Adrenal gland (tissue), 12 donors: ENCODE results near the gene COL4A1. TPM values are rescaled to one million over a fixed set of nuclear protein-coding genes. Genes with fewer than 3 reads are reported as not detected.

ENCODE experiments used
- DNase-seq, 7 donors: peaks; one replicate each; pipeline ENCODE4 v3.0.0-alpha.2; 2019 to 2020
- H3K27ac ChIP-seq, 5 donors: fragments of 200-600 bp; sonication (generic) in 4 of 5; 1 replicate in 3 of 5; 2 replicates in 2 of 5; pipeline versions ENCODE4 v1.5.1 to v1.8.0; 2016 to 2020; ENCODE audit warnings: mild to moderate bottlenecking in 1 of 5
- H3K27me3 ChIP-seq: fragments of 200-600 bp; 2 replicates; pipeline ENCODE4 v1.8.0; 2021
- H3K36me3 ChIP-seq, 2 donors: fragments of 200-600 bp; replicated peaks in 1 of 2; 1 replicate in 1 of 2; 2 replicates in 1 of 2; pipeline versions ENCODE4 v1.5.1 to v1.8.0; 2018 to 2022
- H3K4me1 ChIP-seq, 2 donors: fragments of 200-600 bp; replicated peaks in 1 of 2; 1 replicate in 1 of 2; 2 replicates in 1 of 2; pipeline versions ENCODE4 v1.5.1 to v1.8.0; 2018 to 2021
- H3K4me3 ChIP-seq, 4 donors: fragments of 200-600 bp; sonication (generic) in 3 of 4; one replicate each; pipeline ENCODE4 v1.5.1; 2016 to 2018
- H3K9me3 ChIP-seq, 3 donors: fragments of 200-600 bp; sonication (generic) in 1 of 3; replicated peaks in 1 of 3; 1 replicate in 2 of 3; 2 replicates in 1 of 3; pipeline versions ENCODE4 v1.5.1 to v1.8.0; 2016 to 2021
- CTCF ChIP-seq, 6 experiments: fragments of 450-650 bp in 4 of 6; fragments of 200-600 bp in 2 of 6; sonication (generic) in 1 of 6; IDR thresholded peaks; 1 replicate in 5 of 6; 2 replicates in 1 of 6; pipeline versions ENCODE4 v1.5.1 to v1.8.0; 2016 to 2021; ENCODE audit warnings: antibody characterized with exemption in 6 of 6, mild to moderate bottlenecking in 2 of 6, moderate library complexity in 1 of 6
- POLR2A ChIP-seq, 2 donors: fragments of 450-650 bp; IDR thresholded peaks; one replicate each; pipeline ENCODE4 v1.6.1; 2017; ENCODE audit warnings: antibody characterized with exemption in 2 of 2, mild to moderate bottlenecking in 2 of 2, moderate library complexity in 1 of 2
- WGBS, 4 donors: extraction: QIAGEN DNeasy Blood & Tissue Kit in 2 of 4; methylation state at CpG; one replicate each; pipeline versions ENCODE4 v1.1.5 to v1.1.7; 2013 to 2017; 5-methylcytosine and 5-hydroxymethylcytosine counted together
- intact Hi-C, 2 donors: fragments of 100-400 bp; cut with DNase I; formaldehyde crosslinking; loops; one replicate each; pipeline versions ENCODE4 v1.14.1 to v1.15.0; 2022 to 2023
- polyA plus RNA-seq, 3 donors: library from polyadenylated mRNA; stranded (reverse); fragments of 200-250 nt in 2 of 3; fragments of 350-450 nt in 1 of 3; fragmentation: Illumina TruSeq in 1 of 3; extraction: RNeasy Lipid Tissue Mini Kit (QIAGEN cat#74804) in 1 of 3; gene quantifications; one replicate each; pipeline ENCODE4 v1.2.3, GENCODE V29; 2013 to 2014
- total RNA-seq, 9 donors: library from RNA; depleted of rRNA in 4 of 9; stranded (reverse); fragments of >200 nt in 4 of 9; fragments of 120-200 nt in 1 of 9; fragmentation: NEBNext Ultra II Directional in 1 of 9; extraction: Animal tissue kit (Norgen Biotek cat#: 25700) in 1 of 9; gene quantifications; one replicate each; pipeline versions ENCODE4 v1.1.0 to v1.2.4, GENCODE V29; 2013 to 2023
- donor health status: healthy with polysubstance abuse.
- donor health status: Bipolar disorder and iron deficiency.
- donor health status: DM: yes; HTN: yes; CAD: no.
- donor health status: DM: no; HTN: no; CAD: no.
- donor health status: DM: no; HTN: no; CAD: no.
- donor health status: DM: yes; HTN: yes; CAD: no.

COL4A1 gene
- total and polyA plus RNA-seq, 12 donors: 62.4 to 364 (median 183) TPM

- Histone ChIP-seq H3K4me3 (no peak overlapping the region), H3K36me3 (no peaks in the 10 kb centered on the region), H3K27me3 (no peaks in the 10 kb centered on the region), H3K9me3 (no peaks in the 10 kb centered on the region), H3K27ac (peak overlapping the region; percentile 9 to 69 (median 63)), H3K4me1 (peaks cover 21 to 30% of the 10 kb centered on the region in 2 donors)
- DNase-seq: peak; percentile 85 to 95 (median 93)
- 25 to 38% (median 33%) methylated on average over 15 of the region's 15 CpGs for WGBS, 4 donors
- TF ChIP-seq CTCF (IDR thresholded peaks at IDR 0.05) (peak in 1 of 6 experiments; percentile 4), POLR2A (IDR thresholded peaks at IDR 0.05) (peak in 1 of 2 donors; percentile 62)
- intact Hi-C loops: loop anchor here (5.0 to 10.0 kb wide), 4 partner anchors 323 to 1148 kb away; partner anchors contain the start of gene IRS2 (in 2 of the 2)
Measured at GRCh38 chr13:110109910-110110309, 197.0 kb downstream of the COL4A1 start.

- DNase-seq: no peak
- intact Hi-C loops: loop anchor here in 1 of 2 donors (5.0 to 10.0 kb wide), 2 partner anchors 322 to 964 kb away; partner anchors contain the start of gene IRS2
- H3K4me1 ChIP-seq: peaks cover 23 to 30% of the 10 kb centered on the region in 2 donors
- no peaks in the 10 kb centered on the region for H3K27me3 ChIP-seq
- WGBS, 4 donors: 23 to 55% (median 43%) methylated on average over 5 to 10 of the region's 10 CpGs
- H3K27ac ChIP-seq: peak overlapping the region in 3 of 5 donors; percentile 63 to 69 (median 68)
- H3K9me3 ChIP-seq: no peaks in the 10 kb centered on the region
- TF ChIP-seq CTCF (IDR thresholded peaks at IDR 0.05) (peak in 1 of 6 experiments; percentile 19), POLR2A (IDR thresholded peaks at IDR 0.05) (no peak)
- no peaks in the 10 kb centered on the region for H3K36me3 ChIP-seq
- H3K4me3 ChIP-seq: no peak overlapping the region
Measured at GRCh38 chr13:110109140-110109783, 197.7 kb downstream of the COL4A1 start.

GRCh38 chr13:110108348-110109139, 198.4 kb downstream of the COL4A1 start:
- Histone ChIP-seq H3K27me3 (no peaks in the 10 kb centered on the region), H3K27ac (peak overlapping the region in 3 of 5 donors; percentile 63 to 69 (median 68)), H3K36me3 (no peaks in the 10 kb centered on the region), H3K9me3 (no peaks in the 10 kb centered on the region), H3K4me1 (peaks cover 23 to 38% of the 10 kb centered on the region in 2 donors), H3K4me3 (no peak overlapping the region)
- intact Hi-C loops: loop anchor here in 1 of 2 donors (5.0 to 10.0 kb wide), 2 partner anchors 321 to 964 kb away; partner anchors contain the start of gene IRS2
- 66 to 71% (median 68%) methylated on average over 6 of the region's 6 CpGs for WGBS, 4 donors
- TF ChIP-seq POLR2A (IDR thresholded peaks at IDR 0.05): no peak
- TF ChIP-seq CTCF (IDR thresholded peaks at IDR 0.05): peak; percentile 53 to 91 (median 84)
- DNase-seq: peak; percentile 85 to 94 (median 90)
